Activated CD8-positive, alpha-beta memory T cell treated with anti-CD3 and anti-CD28 coated beads, Interleukin-2, amount 50 U/mL, for 4 hours (primary cell): ENCODE results near the gene NCOA1.
"Not testable (repeated sequence)": the region's sequence is repeated elsewhere in the genome, so short reads cannot be mapped to it uniquely, and the experiment has no call there.

ENCODE experiments used
- DNase-seq: peaks from one replicate; pipeline ENCODE4 v3.0.0-alpha.2; 2020

Gene NCOA1

GRCh38 chr2:24761866-24762265 lies 270.8 kb downstream of the NCOA1 start:
- no peak for DNase-seq

GRCh38 chr2:24762518-24762917 lies 271.5 kb downstream of the NCOA1 start:
- DNase-seq: no peak

- no peak for DNase-seq
Observed at GRCh38 chr2:24763843-24764242, 272.8 kb downstream of the NCOA1 start.

- DNase-seq: no peak
Observed at GRCh38 chr2:24766609-24767008, 275.6 kb downstream of the NCOA1 start.

- DNase-seq: no peak
Observed at GRCh38 chr2:24768013-24768412, 277.0 kb downstream of the NCOA1 start.

- no peak for DNase-seq
Observed at GRCh38 chr2:24768601-24769000, 277.5 kb downstream of the NCOA1 start.

GRCh38 chr2:24771061-24771460 lies 280.0 kb downstream of the NCOA1 start:
- DNase-seq: no peak

- no peak for DNase-seq
Observed at GRCh38 chr2:24771764-24772586, 280.9 kb downstream of the NCOA1 start.

GRCh38 chr2:24774373-24774772 lies 283.3 kb downstream of the NCOA1 start:
- DNase-seq: no peak

GRCh38 chr2:24779116-24779515 lies 288.1 kb downstream of the NCOA1 start:
- no peak for DNase-seq

GRCh38 chr2:24783641-24784040 lies 292.6 kb downstream of the NCOA1 start:
- no peak for DNase-seq

GRCh38 chr2:24785671-24786321 lies 294.7 kb downstream of the NCOA1 start:
- no peak for DNase-seq

- DNase-seq: no peak
Observed at GRCh38 chr2:24787532-24787931, 296.5 kb downstream of the NCOA1 start.

GRCh38 chr2:24788816-24789215 lies 297.8 kb downstream of the NCOA1 start:
- DNase-seq: no peak

- DNase-seq: no peak
Observed at GRCh38 chr2:24791452-24791851, 300.4 kb downstream of the NCOA1 start.

GRCh38 chr2:24792542-24792873 lies 301.5 kb downstream of the NCOA1 start:
- DNase-seq: no peak

- peak; percentile 92 for DNase-seq
Observed at GRCh38 chr2:24792874-24793760, 302.1 kb downstream of the NCOA1 start, which contains the start of the genes CENPO and PTRHD1. Gene CENPO, plus strand, starts transcription at chr2:24793425. Its CDS starts 495 bp downstream, at chr2:24793920. Gene PTRHD1, minus strand, starts transcription at chr2:24793391. Its CDS starts 14 bp downstream, at chr2:24793377.

- DNase-seq: no peak
Observed at GRCh38 chr2:24793761-24794435, 302.8 kb downstream of the NCOA1 start.

- DNase-seq: no peak
Observed at GRCh38 chr2:24797644-24798043, 306.6 kb downstream of the NCOA1 start.

GRCh38 chr2:24800487-24800886 lies 309.4 kb downstream of the NCOA1 start:
- DNase-seq: not testable (repeated sequence)

- not testable (repeated sequence) for DNase-seq
Observed at GRCh38 chr2:24805811-24806660, 315.0 kb downstream of the NCOA1 start.

- no peak for DNase-seq
Observed at GRCh38 chr2:24806661-24807036, 315.6 kb downstream of the NCOA1 start.
